ENCODE data around the gene CAPS. TPM values are rescaled to one million over a fixed set of nuclear protein-coding genes. Genes with fewer than 3 reads are reported as not detected.
"Not testable (repeated sequence)": the region's sequence is repeated elsewhere in the genome, so short reads cannot be mapped to it uniquely, and the experiment has no call there.

Gene CAPS
- total RNA-seq, 2 experiments from 2014 or later = 7.3 to 11.7 TPM

- H3K4me3 Mint-ChIP-seq = peak overlapping the region; percentile 53
- ATAC-seq = peak; percentile 49
These were observed 39.7 kb downstream of the CAPS start for GRCh38 chr19:5953680-5954213.

DNA sequence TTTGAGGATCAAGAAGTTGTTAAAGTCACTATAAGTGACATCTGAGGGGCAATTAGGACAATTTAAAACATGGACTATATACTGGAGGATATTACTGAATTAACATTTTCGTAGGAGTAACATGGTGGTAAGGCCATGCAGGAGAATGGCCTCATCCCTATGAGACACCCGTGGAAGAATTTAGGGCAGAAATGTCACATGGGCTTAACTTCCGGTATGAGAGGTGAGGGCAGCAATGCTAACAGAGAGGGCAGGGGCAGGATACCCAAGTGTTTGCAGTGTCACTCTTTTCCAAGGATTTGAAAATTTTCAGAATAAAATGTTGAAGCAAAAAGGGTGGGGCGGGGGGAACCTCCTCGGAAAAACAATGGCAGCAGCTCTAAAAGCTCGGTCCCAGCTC, 40.2 kb downstream of the CAPS start:
- peak overlapping the region; percentile 93 for H3K27ac Mint-ChIP-seq
- DNase-seq (no peak), ATAC-seq (no peak)
- H3K4me1 Mint-ChIP-seq = peaks cover 83% of the 10 kb centered on the region
- H3K36me3 Mint-ChIP-seq = peaks cover 16% of the 10 kb centered on the region
- H3K27me3 Mint-ChIP-seq = no peaks in the 10 kb centered on the region
- no peaks in the 10 kb centered on the region for H3K9me3 Mint-ChIP-seq (ENCODE audit: low read depth)
- peak overlapping the region; percentile 53 for H3K4me3 Mint-ChIP-seq
- CTCF ChIA-PET = interaction anchor here (1.6 to 4.6 kb wide), 2 partner anchors 14 to 150 kb away, joined by 4 to 23 read pairs; no protein-coding TSS in a partner anchor

More at GRCh38 chr19:5953680-5954213, 39.7 kb downstream of the CAPS start:
- peak; percentile 55 for DNase-seq
- Mint-ChIP-seq H3K9me3 (ENCODE audit: low read depth) (no peaks in the 10 kb centered on the region), H3K4me1 (peaks cover 84% of the 10 kb centered on the region), H3K27me3 (no peaks in the 10 kb centered on the region), H3K36me3 (peaks cover 16% of the 10 kb centered on the region), H3K27ac (peak overlapping the region; percentile 93)
- CTCF ChIA-PET = interaction anchor here (0.9 to 4.6 kb wide), 6 partner anchors 8 to 264 kb away, joined by 3 to 23 read pairs (median 4); partner anchors contain the start of gene RPL36

DNA sequence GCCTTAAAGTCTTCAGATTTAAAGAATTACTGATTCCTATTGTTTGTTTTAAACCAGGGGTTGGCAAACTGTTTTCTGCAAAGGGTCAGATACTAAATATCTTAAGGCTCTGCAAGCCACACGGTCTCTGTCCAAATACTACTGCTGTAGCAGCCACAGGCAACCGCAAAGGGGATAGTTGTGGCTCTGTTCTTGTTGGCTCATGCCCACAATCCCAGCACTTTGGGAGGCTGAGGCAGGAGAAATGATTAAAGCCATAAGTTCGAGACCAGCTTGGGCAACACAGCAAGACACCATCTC, 41.5 kb downstream of the CAPS start:
- no peak overlapping the region for H3K4me3 Mint-ChIP-seq
- DNase-seq (no peak), ATAC-seq (no peak)
- peaks cover 14% of the 10 kb centered on the region for H3K36me3 Mint-ChIP-seq
- CTCF ChIA-PET = interaction anchor here (1.0 to 4.6 kb wide), 3 partner anchors 13 to 152 kb away, joined by 3 to 23 read pairs (median 4); no protein-coding TSS in a partner anchor
- no peaks in the 10 kb centered on the region for H3K27me3 Mint-ChIP-seq
- no peak overlapping the region for H3K27ac Mint-ChIP-seq
- peaks cover 80% of the 10 kb centered on the region for H3K4me1 Mint-ChIP-seq
- H3K9me3 Mint-ChIP-seq (ENCODE audit: low read depth) = no peaks in the 10 kb centered on the region

GRCh38 chr19:5956323-5956722, 42.3 kb downstream of the CAPS start:
- no peaks in the 10 kb centered on the region for H3K9me3 Mint-ChIP-seq (ENCODE audit: low read depth)
- DNase-seq (no peak), ATAC-seq (no peak)
- H3K4me1 Mint-ChIP-seq = peaks cover 78% of the 10 kb centered on the region
- H3K27ac Mint-ChIP-seq = peak overlapping the region; percentile 13
- H3K27me3 Mint-ChIP-seq = no peaks in the 10 kb centered on the region
- H3K36me3 Mint-ChIP-seq = peaks cover 11% of the 10 kb centered on the region
- no peak overlapping the region for H3K4me3 Mint-ChIP-seq
- CTCF ChIA-PET = interaction anchor here (0.9 to 4.6 kb wide), 3 partner anchors 10 to 15 kb away, joined by 3 to 23 read pairs (median 3); no protein-coding TSS in a partner anchor

DNA sequence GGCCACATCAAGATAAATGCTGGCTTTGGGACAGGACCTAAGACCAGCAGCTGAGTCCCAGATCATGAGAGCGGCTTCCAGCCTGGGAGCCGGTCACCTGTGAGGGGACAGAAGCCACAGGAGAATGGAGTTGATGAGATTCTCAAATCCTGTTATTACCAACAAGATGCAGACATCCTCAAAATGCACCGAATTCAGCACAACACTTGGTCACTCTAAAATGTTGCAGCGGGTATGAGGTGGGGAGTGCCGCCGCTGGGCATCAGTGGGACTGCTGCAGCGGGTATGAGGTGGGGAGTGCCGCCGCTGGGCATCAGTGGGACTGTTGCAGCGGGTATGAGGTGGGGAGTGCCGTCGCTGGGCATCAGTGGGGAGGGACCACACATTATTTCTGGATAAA, 42.7 kb downstream of the CAPS start:
- H3K36me3 Mint-ChIP-seq = peaks cover 10% of the 10 kb centered on the region
- H3K9me3 Mint-ChIP-seq (ENCODE audit: low read depth) = no peaks in the 10 kb centered on the region
- H3K27ac Mint-ChIP-seq = no peak overlapping the region
- H3K27me3 Mint-ChIP-seq = no peaks in the 10 kb centered on the region
- ATAC-seq = no peak
- CTCF ChIA-PET = interaction anchor here (0.9 to 4.6 kb wide), 2 partner anchors 11 kb away, joined by 3 to 23 read pairs; no protein-coding TSS in a partner anchor
- peaks cover 78% of the 10 kb centered on the region for H3K4me1 Mint-ChIP-seq
- no peak overlapping the region for H3K4me3 Mint-ChIP-seq
- no peak for DNase-seq

GRCh38 chr19:5957170-5957569, 43.1 kb downstream of the CAPS start:
- H3K27ac Mint-ChIP-seq = no peak overlapping the region
- no peak for ATAC-seq
- peaks cover 10% of the 10 kb centered on the region for H3K36me3 Mint-ChIP-seq
- no peaks in the 10 kb centered on the region for H3K27me3 Mint-ChIP-seq
- no peak overlapping the region for H3K4me3 Mint-ChIP-seq
- H3K9me3 Mint-ChIP-seq (ENCODE audit: low read depth) = no peaks in the 10 kb centered on the region
- H3K4me1 Mint-ChIP-seq = peaks cover 78% of the 10 kb centered on the region
- CTCF ChIA-PET = interaction anchor here (0.6 to 4.6 kb wide), 2 partner anchors 11 to 163 kb away, joined by 3 to 23 read pairs; no protein-coding TSS in a partner anchor
- no peak for DNase-seq

- no peak for ATAC-seq
- Mint-ChIP-seq H3K9me3 (ENCODE audit: low read depth) (no peaks in the 10 kb centered on the region), H3K27me3 (no peaks in the 10 kb centered on the region), H3K27ac (no peak overlapping the region), H3K4me1 (peaks cover 77% of the 10 kb centered on the region), H3K4me3 (no peak overlapping the region), H3K36me3 (peaks cover 4% of the 10 kb centered on the region)
- no peak for DNase-seq
- CTCF ChIA-PET = interaction anchor here (0.6 to 4.6 kb wide), 2 partner anchors 10 to 165 kb away, joined by 3 to 23 read pairs; no protein-coding TSS in a partner anchor
These were observed 44.2 kb downstream of the CAPS start for GRCh38 chr19:5958074-5958850.

- CTCF ChIA-PET = no interaction called here
- H3K9me3 Mint-ChIP-seq (ENCODE audit: low read depth) = no peaks in the 10 kb centered on the region
- DNase-seq (no peak), ATAC-seq (no peak)
- H3K4me1 Mint-ChIP-seq = peaks cover 77% of the 10 kb centered on the region
- H3K27me3 Mint-ChIP-seq = no peaks in the 10 kb centered on the region
- no peak overlapping the region for H3K4me3 Mint-ChIP-seq
- H3K36me3 Mint-ChIP-seq = peaks cover 4% of the 10 kb centered on the region
- H3K27ac Mint-ChIP-seq = peak overlapping the region; percentile 23
These were observed 44.7 kb downstream of the CAPS start for GRCh38 chr19:5958851-5959122.

DNA sequence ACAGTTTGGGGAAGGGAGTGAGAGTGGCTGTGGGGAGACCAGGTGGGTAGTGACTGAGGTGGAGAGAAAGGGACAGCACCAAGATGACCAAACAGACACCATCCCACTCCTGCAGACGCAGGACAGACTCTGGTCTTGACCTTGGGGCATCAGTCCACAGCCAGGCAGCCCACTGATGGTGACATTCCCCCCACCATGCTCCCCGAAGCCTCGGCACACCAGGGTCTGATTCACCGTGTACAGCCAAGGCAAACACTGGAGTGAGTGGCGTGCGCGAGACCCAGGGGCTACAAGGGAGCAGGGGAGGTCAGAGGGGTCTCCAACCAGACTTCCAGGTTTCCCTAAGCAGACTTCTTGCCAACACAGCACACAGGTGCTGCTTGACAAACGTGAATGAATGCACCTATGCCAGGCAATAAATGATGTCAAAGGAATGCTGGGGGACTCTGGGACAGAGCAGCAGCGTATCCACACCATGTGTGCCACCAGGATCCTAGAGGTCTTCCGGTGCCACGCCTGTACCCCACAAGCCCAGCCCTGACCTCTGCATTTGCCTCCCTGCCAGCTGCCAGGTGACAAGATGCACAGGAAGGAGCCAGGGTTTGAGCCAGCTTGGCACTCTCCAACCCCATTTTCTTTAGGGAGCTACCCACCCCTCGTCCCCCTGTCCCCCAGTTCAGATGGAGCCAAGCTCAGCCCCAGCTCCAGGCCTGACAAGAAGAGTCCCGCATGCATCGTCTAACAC, 45.4 kb downstream of the CAPS start:
- H3K9me3 Mint-ChIP-seq (ENCODE audit: low read depth) = no peaks in the 10 kb centered on the region
- no peak overlapping the region for H3K4me3 Mint-ChIP-seq
- no peaks in the 10 kb centered on the region for H3K27me3 Mint-ChIP-seq
- no peak for DNase-seq
- H3K27ac Mint-ChIP-seq = peak overlapping the region; percentile 51
- no peak for ATAC-seq
- H3K36me3 Mint-ChIP-seq = peaks cover 2% of the 10 kb centered on the region
- CTCF ChIA-PET = no interaction called here
- H3K4me1 Mint-ChIP-seq = peaks cover 77% of the 10 kb centered on the region

GRCh38 chr19:5960005-5961001, 46.2 kb downstream of the CAPS start:
- CTCF ChIA-PET = interaction anchor here (2.3 kb wide), 2 partner anchors 9 to 11 kb away, joined by 6 to 14 read pairs; no protein-coding TSS in a partner anchor
- H3K4me3 Mint-ChIP-seq = no peak overlapping the region
- ATAC-seq = no peak

GRCh38 chr19:5961641-5961968, 47.6 kb downstream of the CAPS start:
- CTCF ChIA-PET = interaction anchor here (0.8 to 2.3 kb wide), 12 partner anchors 8 to 272 kb away, joined by 3 to 14 read pairs (median 5); partner anchors contain the start of genes RANBP3 and RPL36
- ATAC-seq = peak; percentile 42
- not testable (repeated sequence) for DNase-seq; H3K36me3 Mint-ChIP-seq; H3K9me3 Mint-ChIP-seq (ENCODE audit: low read depth); H3K27me3 Mint-ChIP-seq
- Mint-ChIP-seq H3K27ac (peak overlapping the region; percentile 92), H3K4me1 (peaks cover 77% of the 10 kb centered on the region), H3K4me3 (peak overlapping the region; percentile 58)

More at GRCh38 chr19:5960005-5961001, 46.2 kb downstream of the CAPS start:
- H3K27me3 Mint-ChIP-seq = no peaks in the 10 kb centered on the region
- DNase-seq = no peak
- H3K4me1 Mint-ChIP-seq = peaks cover 75% of the 10 kb centered on the region
- H3K27ac Mint-ChIP-seq = peak overlapping the region; percentile 92
- H3K9me3 Mint-ChIP-seq (ENCODE audit: low read depth) = no peaks in the 10 kb centered on the region
- H3K36me3 Mint-ChIP-seq = peaks cover 2% of the 10 kb centered on the region
